ENCODE results near the gene UBE2L5. TPM values are rescaled to one million over a fixed set of nuclear protein-coding genes. Genes with fewer than 3 reads are reported as not detected.

Gene UBE2L5
- total RNA-seq, 4 donors from 2014 or later: not detected

GRCh38 chr13:30408319-30409101 lies 13.8 kb upstream of the UBE2L5 start:
- TF ChIP-seq POLR2A (IDR thresholded peaks at IDR 0.05) (peak in 1 of 2 donors; percentile 12), CTCF (IDR thresholded peaks at IDR 0.05 in 4 of 5, conservative IDR thresholded peaks at IDR 0.05 in 1 of 5) (peak; percentile 73 to 94 (median 86))
- Histone ChIP-seq H3K27me3 (no peaks in the 10 kb centered on the region), H3K9me3 (no peaks in the 10 kb centered on the region), H3K27ac (peak overlapping the region; percentile 84 to 91 (median 88)), H3K4me1 (peaks cover 5 to 15% of the 10 kb centered on the region in 2 donors), H3K36me3 (no peaks in the 10 kb centered on the region), H3K4me3 (peak overlapping the region; percentile 48 to 59 (median 52))
- intact Hi-C loops (cut with DNase I; ENCODE audit: low total_unique reads): loop anchor here (1.0 to 5.0 kb wide), 6 partner anchors 13 to 394 kb away; partner anchors contain the start of gene USPL1
- in situ Hi-C loops (cut with MboI; ENCODE audit: low sequenced_read_pairs in 4 of 4): loop anchor here in 2 of 4 donors (10.0 kb wide), 3 partner anchors 46 to 206 kb away; partner anchors contain the start of genes USPL1 (in 2 of the 2) and HMGB1 (in 1 of the 2)
- DNase-seq: peak; percentile 91 to 95
- ATAC-seq: peak; percentile 93 to 96

GRCh38 chr13:30409886-30410704 lies 12.2 kb upstream of the UBE2L5 start:
- Histone ChIP-seq H3K4me1 (peaks cover 5 to 15% of the 10 kb centered on the region in 2 donors), H3K27me3 (no peaks in the 10 kb centered on the region), H3K36me3 (no peaks in the 10 kb centered on the region), H3K27ac (peak overlapping the region; percentile 84 to 91 (median 88)), H3K4me3 (no peak overlapping the region), H3K9me3 (no peaks in the 10 kb centered on the region)
- TF ChIP-seq CTCF (IDR thresholded peaks at IDR 0.05 in 4 of 5, conservative IDR thresholded peaks at IDR 0.05 in 1 of 5) (no peak), POLR2A (IDR thresholded peaks at IDR 0.05) (no peak)
- ATAC-seq (no peak), DNase-seq (peak in 1 of 2 donors; percentile 23)
- intact Hi-C loops (cut with DNase I; ENCODE audit: low total_unique reads) (loop anchor here (5.0 kb wide), 1 partner anchor 392 kb away; no protein-coding TSS in a partner anchor), in situ Hi-C loops (cut with MboI; ENCODE audit: low sequenced_read_pairs in 4 of 4) (loop anchor here in 2 of 4 donors (10.0 kb wide), 3 partner anchors 45 to 205 kb away; partner anchors contain the start of genes USPL1 (in 2 of the 2) and HMGB1 (in 1 of the 2))

GRCh38 chr13:30410705-30411125 lies 11.6 kb upstream of the UBE2L5 start:
- Histone ChIP-seq H3K27ac (peak overlapping the region; percentile 84 to 91 (median 88)), H3K4me1 (peaks cover 5 to 15% of the 10 kb centered on the region in 2 donors), H3K4me3 (no peak overlapping the region), H3K9me3 (no peaks in the 10 kb centered on the region), H3K36me3 (no peaks in the 10 kb centered on the region), H3K27me3 (no peaks in the 10 kb centered on the region)
- intact Hi-C loops (cut with DNase I; ENCODE audit: low total_unique reads) (no loop called here), in situ Hi-C loops (cut with MboI; ENCODE audit: low sequenced_read_pairs in 4 of 4) (no loop called here)
- ATAC-seq (no peak), DNase-seq (no peak)
- no peak for TF ChIP-seq CTCF (IDR thresholded peaks at IDR 0.05 in 4 of 5, conservative IDR thresholded peaks at IDR 0.05 in 1 of 5)
- TF ChIP-seq POLR2A (IDR thresholded peaks at IDR 0.05): no peak

DNA sequence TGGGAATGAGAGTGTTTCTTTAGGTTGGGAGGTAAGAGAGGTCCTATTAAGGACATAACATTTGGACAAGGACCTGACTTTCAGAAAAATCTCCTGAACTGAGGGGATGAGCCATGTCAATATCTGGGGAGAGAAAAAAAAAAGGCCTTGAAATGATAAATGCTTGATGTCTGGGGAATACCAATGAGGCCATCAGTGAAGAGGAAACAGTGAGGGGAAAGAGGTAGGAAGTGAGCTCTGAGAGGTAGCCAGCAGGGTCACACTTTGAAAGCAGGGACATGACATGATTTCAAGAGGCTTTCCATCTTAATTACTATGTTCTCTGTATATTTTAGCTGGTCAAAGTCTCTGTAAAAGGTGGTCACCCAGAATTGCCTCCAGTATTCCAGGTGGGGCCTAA lies 9.9 kb upstream of the UBE2L5 start:
- Histone ChIP-seq H3K36me3 (no peaks in the 10 kb centered on the region), H3K4me3 (no peak overlapping the region), H3K27ac (no peak overlapping the region), H3K27me3 (no peaks in the 10 kb centered on the region), H3K9me3 (no peaks in the 10 kb centered on the region), H3K4me1 (peaks cover 5 to 15% of the 10 kb centered on the region in 2 donors)
- DNase-seq (no peak), ATAC-seq (no peak)
- TF ChIP-seq POLR2A (IDR thresholded peaks at IDR 0.05) (no peak), CTCF (IDR thresholded peaks at IDR 0.05 in 4 of 5, conservative IDR thresholded peaks at IDR 0.05 in 1 of 5) (no peak)
- in situ Hi-C loops (cut with MboI; ENCODE audit: low sequenced_read_pairs in 4 of 4) (no loop called here), intact Hi-C loops (cut with DNase I; ENCODE audit: low total_unique reads) (no loop called here)

Data from gastrocnemius medialis (tissue), 4 donors.